Cerebellar nuclear complex (tissue), 1 donor: ENCODE data around the gene GCDH.
A peak's percentile ranks its signal among the peaks of the same experiment; 100 is the strongest.
"Not testable (repeated sequence)": the region's sequence is repeated elsewhere in the genome, so short reads cannot be mapped to it uniquely, and the experiment has no call there.

ENCODE experiments used
- DNase-seq, 2 experiments: peaks; one replicate each; lab custom pipeline; 2025; lab: John Stamatoyannopoulos, UW

Gene GCDH

GRCh38 chr19:12890787-12891552 is at the start of gene GCDH:
Gene GCDH, plus strand, starts transcription at chr19:12891160. Its CDS starts 145 bp downstream, at chr19:12891305.
- DNase-seq, result peak; percentile 93 to 99

DNA sequence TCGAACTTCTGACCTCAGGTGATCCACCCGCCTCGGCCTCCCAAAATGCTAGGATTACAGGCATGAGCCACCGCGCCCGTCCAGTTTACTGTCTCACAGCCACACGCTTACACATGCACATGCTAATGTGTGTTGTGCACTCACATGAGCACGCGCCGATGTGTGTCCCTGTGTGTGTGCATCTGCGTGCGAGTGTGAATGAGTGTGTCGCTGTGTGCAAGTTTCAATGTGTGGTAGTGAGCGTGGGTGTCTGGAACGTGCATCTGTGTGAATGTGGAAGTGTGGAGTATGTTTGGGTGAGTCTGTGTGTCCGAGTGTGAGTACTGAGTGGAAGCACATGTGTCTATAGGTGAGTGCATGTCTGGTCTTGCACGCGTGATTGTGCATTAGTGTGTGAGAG is 48.4 kb upstream of the GCDH start:
- no peak for DNase-seq

DNA sequence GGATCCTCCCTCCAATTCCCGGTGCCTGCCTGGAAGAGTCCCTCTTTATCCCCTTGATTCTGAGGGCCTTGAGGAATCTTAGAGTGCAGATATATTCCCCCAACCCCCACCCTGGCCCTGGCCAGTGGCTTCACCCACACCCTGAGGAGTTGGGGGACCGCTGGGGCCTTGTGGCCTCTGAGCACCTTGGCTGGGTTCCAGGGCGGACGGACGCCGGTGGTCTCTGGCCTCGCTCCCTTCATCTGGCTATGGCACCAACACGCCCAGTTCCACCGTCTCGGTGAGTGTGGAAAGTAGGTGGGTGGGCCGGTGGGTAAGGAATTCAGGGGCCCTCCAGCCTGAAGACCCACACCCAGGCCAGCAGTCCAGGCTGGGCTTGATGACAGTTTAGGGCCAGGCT is 47.6 kb upstream of the GCDH start:
- no peak for DNase-seq

- DNase-seq, result no peak
Measured at GRCh38 chr19:12843999-12844732, 46.8 kb upstream of the GCDH start.

DNA sequence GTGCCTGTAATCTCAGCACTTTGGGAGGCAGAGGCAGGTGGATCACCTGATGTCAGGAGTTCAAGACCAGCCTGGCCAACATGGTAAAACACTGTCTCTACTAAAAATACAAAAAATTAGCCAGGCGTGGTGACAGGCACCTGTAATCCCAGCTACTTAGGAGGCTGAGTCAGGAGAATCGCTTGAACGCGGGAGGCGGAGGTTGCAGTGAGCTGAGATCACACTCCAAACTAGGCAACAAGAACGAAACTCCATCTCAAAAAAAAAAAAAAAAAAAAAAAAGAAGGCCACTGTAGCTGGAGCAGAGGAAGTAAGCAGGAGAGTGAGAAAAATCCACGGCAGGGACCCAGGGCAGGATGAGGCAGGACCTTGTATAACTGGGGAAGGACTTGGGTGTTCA is 44.3 kb upstream of the GCDH start:
- not testable (repeated sequence) for DNase-seq

- DNase-seq, result peak in 1 of 2 experiments; percentile 42
Measured at GRCh38 chr19:12847159-12848139, 43.5 kb upstream of the GCDH start.

DNA sequence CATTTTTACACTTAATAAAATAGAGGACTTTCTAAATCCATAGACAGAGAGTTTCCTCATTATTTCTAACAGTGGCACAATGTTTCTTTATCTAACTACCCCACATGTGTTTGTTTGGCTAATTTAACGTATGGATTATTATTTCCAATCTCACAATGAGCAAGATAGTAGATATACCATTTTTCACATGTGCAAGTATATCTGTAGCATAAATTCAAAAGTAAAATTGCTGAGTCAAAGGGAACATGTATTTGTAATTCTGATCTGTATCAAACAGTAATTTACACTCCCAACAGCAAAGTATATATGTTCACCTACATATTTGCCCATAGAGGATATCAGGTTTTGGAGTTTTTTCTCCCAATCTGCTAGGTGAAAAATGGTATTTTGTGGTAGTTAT is 34.3 kb upstream of the GCDH start:
- DNase-seq, result no peak

- no peak for DNase-seq
Measured at GRCh38 chr19:12858041-12858928, 32.7 kb upstream of the GCDH start.

GRCh38 chr19:12859546-12859945 is 31.4 kb upstream of the GCDH start:
- DNase-seq, result no peak

GRCh38 chr19:12864143-12864542 is 26.8 kb upstream of the GCDH start:
- no peak for DNase-seq

GRCh38 chr19:12864721-12865715 is 25.9 kb upstream of the GCDH start:
- DNase-seq, result no peak

GRCh38 chr19:12865746-12866415 is 25.1 kb upstream of the GCDH start:
- DNase-seq, result no peak

DNA sequence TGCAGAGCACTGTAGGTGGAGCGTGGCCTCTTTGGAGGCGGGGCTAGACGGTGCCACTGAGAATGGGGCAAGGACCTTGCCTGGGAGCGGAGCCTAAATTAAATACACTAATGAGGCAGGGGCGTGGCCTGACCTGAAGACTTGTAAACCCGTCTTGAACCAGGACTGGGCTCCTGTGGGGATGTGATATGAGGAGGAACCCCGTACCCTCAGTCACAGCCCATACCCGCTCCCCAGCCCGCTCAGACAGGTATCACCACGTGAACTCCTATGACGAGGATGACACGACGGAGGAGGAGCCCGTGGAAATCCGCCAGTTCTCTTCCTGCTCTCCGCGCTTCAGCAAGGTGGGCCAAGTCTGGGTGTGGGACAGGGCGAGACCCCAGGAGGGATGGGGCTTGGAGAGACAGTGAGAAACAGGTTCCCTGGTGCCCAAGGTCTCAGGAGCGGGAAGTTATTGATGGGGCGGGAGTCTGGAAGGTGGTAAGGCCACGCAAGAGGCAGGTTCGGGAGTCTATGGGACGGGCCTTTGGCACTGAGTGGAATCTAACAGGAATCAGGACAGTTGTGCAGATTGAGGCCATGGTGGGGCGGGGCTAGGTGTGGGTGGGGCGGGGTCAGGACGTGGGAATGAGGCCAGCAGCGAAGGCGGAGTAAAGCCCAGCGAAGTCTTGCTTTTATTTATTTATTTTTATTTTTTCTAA is 24.4 kb upstream of the GCDH start:
- no peak for DNase-seq

- DNase-seq, result no peak
Measured at GRCh38 chr19:12867120-12868099, 23.6 kb upstream of the GCDH start.

GRCh38 chr19:12868540-12869112 is 22.3 kb upstream of the GCDH start:
- DNase-seq, result no peak

- DNase-seq, result no peak
Measured at GRCh38 chr19:12871681-12872080, 19.3 kb upstream of the GCDH start.

GRCh38 chr19:12872255-12872654 is 18.7 kb upstream of the GCDH start:
- DNase-seq, result no peak
